ENCODE results near the gene AATF. TPM values are rescaled to one million over a fixed set of nuclear protein-coding genes. Genes with fewer than 3 reads are reported as not detected.
"Not testable (repeated sequence)": the region's sequence is repeated elsewhere in the genome, so short reads cannot be mapped to it uniquely, and the experiment has no call there.

Gene AATF
- total RNA-seq, 1 donor, result 19.1 TPM

GRCh38 chr17:37068266-37068665 lies 119.5 kb downstream of the AATF start:
- no peak for DNase-seq (ENCODE audit: low read depth in 2 of 3, low spot score in 2 of 3)

GRCh38 chr17:37069087-37069486 lies 120.3 kb downstream of the AATF start:
- DNase-seq (ENCODE audit: low read depth in 2 of 3, low spot score in 2 of 3), result no peak

- not testable (repeated sequence) for DNase-seq (ENCODE audit: low read depth in 2 of 3, low spot score in 2 of 3)
These were observed 124.7 kb downstream of the AATF start for GRCh38 chr17:37073464-37073863.

GRCh38 chr17:37079065-37079708 lies 130.4 kb downstream of the AATF start:
- no peak for DNase-seq (ENCODE audit: low read depth in 2 of 3, low spot score in 2 of 3)

GRCh38 chr17:37079735-37080134 lies 131.0 kb downstream of the AATF start:
- DNase-seq (ENCODE audit: low read depth in 2 of 3, low spot score in 2 of 3), result no peak

- peak in 2 of 3 donors; percentile 44 to 71 for DNase-seq (ENCODE audit: low read depth in 2 of 3, low spot score in 2 of 3)
These were observed 132.5 kb downstream of the AATF start for GRCh38 chr17:37081287-37081686.

- no peak for DNase-seq (ENCODE audit: low read depth in 2 of 3, low spot score in 2 of 3)
These were observed 133.6 kb downstream of the AATF start for GRCh38 chr17:37082311-37082860.

- DNase-seq (ENCODE audit: low read depth in 2 of 3, low spot score in 2 of 3), result no peak
These were observed 134.2 kb downstream of the AATF start for GRCh38 chr17:37082985-37083384.

- no peak for DNase-seq (ENCODE audit: low read depth in 2 of 3, low spot score in 2 of 3)
These were observed 134.7 kb downstream of the AATF start for GRCh38 chr17:37083456-37083855.

GRCh38 chr17:37084372-37084771 lies 135.6 kb downstream of the AATF start:
- peak in 1 of 3 donors; percentile 25 for DNase-seq (ENCODE audit: low read depth in 2 of 3, low spot score in 2 of 3)

GRCh38 chr17:37086334-37086733 lies 137.6 kb downstream of the AATF start:
- DNase-seq (ENCODE audit: low read depth in 2 of 3, low spot score in 2 of 3), result no peak

- no peak for DNase-seq (ENCODE audit: low read depth in 2 of 3, low spot score in 2 of 3)
These were observed 138.2 kb downstream of the AATF start for GRCh38 chr17:37086948-37087347.

GRCh38 chr17:37087683-37088082 lies 138.9 kb downstream of the AATF start:
- DNase-seq (ENCODE audit: low read depth in 2 of 3, low spot score in 2 of 3), result no peak

GRCh38 chr17:37088459-37088858 lies 139.7 kb downstream of the AATF start:
- peak in 1 of 3 donors; percentile 35 for DNase-seq (ENCODE audit: low read depth in 2 of 3, low spot score in 2 of 3)

GRCh38 chr17:37088913-37089312 lies 140.2 kb downstream of the AATF start:
- DNase-seq (ENCODE audit: low read depth in 2 of 3, low spot score in 2 of 3), result no peak

- DNase-seq (ENCODE audit: low read depth in 2 of 3, low spot score in 2 of 3), result peak; percentile 35 to 95 (median 81)
These were observed 141.2 kb downstream of the AATF start for GRCh38 chr17:37089956-37090355.

GRCh38 chr17:37090941-37091340 lies 142.2 kb downstream of the AATF start:
- DNase-seq (ENCODE audit: low read depth in 2 of 3, low spot score in 2 of 3), result no peak

GRCh38 chr17:37092071-37092470 lies 143.3 kb downstream of the AATF start:
- DNase-seq (ENCODE audit: low read depth in 2 of 3, low spot score in 2 of 3), result no peak

- DNase-seq (ENCODE audit: low read depth in 2 of 3, low spot score in 2 of 3), result no peak
These were observed 143.9 kb downstream of the AATF start for GRCh38 chr17:37092701-37093100.

- DNase-seq (ENCODE audit: low read depth in 2 of 3, low spot score in 2 of 3), result no peak
These were observed 145.6 kb downstream of the AATF start for GRCh38 chr17:37094391-37094790.

GRCh38 chr17:37096071-37096470 lies 147.3 kb downstream of the AATF start:
- DNase-seq (ENCODE audit: low read depth in 2 of 3, low spot score in 2 of 3), result no peak

- DNase-seq (ENCODE audit: low read depth in 2 of 3, low spot score in 2 of 3), result no peak
These were observed 148.4 kb downstream of the AATF start for GRCh38 chr17:37097154-37097553.

- no peak for DNase-seq (ENCODE audit: low read depth in 2 of 3, low spot score in 2 of 3)
These were observed 149.4 kb downstream of the AATF start for GRCh38 chr17:37098152-37098551.
